Stimulated activated CD8-positive, alpha-beta memory T cell treated with anti-CD3 and anti-CD28 coated beads, Interleukin-12 subunit alpha, Interleukin-12 subunit beta, amount 100 ng/mL, for 24 hours (primary cell): ENCODE data around the gene SLC25A26.

Experiments used
- DNase-seq: peaks from one replicate; pipeline ENCODE4 v3.0.0-alpha.2; 2020; ENCODE audit errors: extremely low read depth

Gene SLC25A26

GRCh38 chr3:66376568-66376967 lies 155.8 kb downstream of the SLC25A26 start:
- no peak for DNase-seq

GRCh38 chr3:66377800-66378199 lies 157.0 kb downstream of the SLC25A26 start:
- DNase-seq, result no peak

GRCh38 chr3:66378256-66378655 lies 157.5 kb downstream of the SLC25A26 start:
- DNase-seq, result no peak

- DNase-seq, result no peak
Measured at GRCh38 chr3:66379565-66379964, 158.8 kb downstream of the SLC25A26 start.

- no peak for DNase-seq
Measured at GRCh38 chr3:66380200-66380932, 159.6 kb downstream of the SLC25A26 start.

- no peak for DNase-seq
Measured at GRCh38 chr3:66381626-66382025, 160.8 kb downstream of the SLC25A26 start.

GRCh38 chr3:66382142-66382541 lies 161.3 kb downstream of the SLC25A26 start:
- DNase-seq, result no peak

GRCh38 chr3:66383023-66383422 lies 162.2 kb downstream of the SLC25A26 start:
- DNase-seq, result no peak

GRCh38 chr3:66383998-66384745 lies 163.4 kb downstream of the SLC25A26 start:
- DNase-seq, result no peak

- DNase-seq, result no peak
Measured at GRCh38 chr3:66385066-66385465, 164.3 kb downstream of the SLC25A26 start.

- no peak for DNase-seq
Measured at GRCh38 chr3:66386011-66386924, 165.5 kb downstream of the SLC25A26 start.

GRCh38 chr3:66386925-66387650 lies 166.3 kb downstream of the SLC25A26 start:
- no peak for DNase-seq

GRCh38 chr3:66390013-66390412 lies 169.2 kb downstream of the SLC25A26 start:
- DNase-seq, result no peak

GRCh38 chr3:66392512-66392911 lies 171.7 kb downstream of the SLC25A26 start:
- no peak for DNase-seq

GRCh38 chr3:66392966-66393332 lies 172.1 kb downstream of the SLC25A26 start:
- no peak for DNase-seq

GRCh38 chr3:66393333-66394005 lies 172.7 kb downstream of the SLC25A26 start:
- DNase-seq, result no peak

- DNase-seq, result no peak
Measured at GRCh38 chr3:66394019-66394752, 173.4 kb downstream of the SLC25A26 start.

GRCh38 chr3:66394753-66395249 lies 174.0 kb downstream of the SLC25A26 start:
- no peak for DNase-seq

GRCh38 chr3:66395635-66396034 lies 174.8 kb downstream of the SLC25A26 start:
- DNase-seq, result no peak

- DNase-seq, result no peak
Measured at GRCh38 chr3:66396161-66396760, 175.5 kb downstream of the SLC25A26 start.
